ENCODE measurements around the gene SYPL2. TPM values are rescaled to one million over a fixed set of nuclear protein-coding genes. Genes with fewer than 3 reads are reported as not detected.

SYPL2 gene
- total RNA-seq, 1 donor from 2014 or later: 1.1 TPM

DNA sequence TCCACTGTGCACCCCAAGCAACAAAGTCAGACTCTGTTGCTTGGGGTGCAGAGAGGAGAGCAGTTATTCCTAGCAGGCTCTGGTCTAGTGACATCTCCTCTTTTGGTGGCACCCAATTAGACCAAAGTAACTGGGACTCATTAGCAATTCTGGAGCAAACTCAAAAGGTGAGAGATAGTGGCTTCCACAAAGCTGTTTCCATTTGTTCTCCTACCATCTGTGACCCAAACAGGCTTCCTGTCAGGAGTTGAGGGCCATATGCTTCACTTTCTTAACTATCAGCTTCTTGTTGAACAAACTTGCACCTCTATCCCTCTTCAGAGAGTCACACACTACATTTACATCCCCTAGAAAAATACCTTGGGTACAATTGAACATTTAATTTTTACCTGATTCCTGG lies 15.9 kb downstream of the SYPL2 start:
- Mint-ChIP-seq H3K9me3 (ENCODE audit: low read depth) (no peaks in the 10 kb centered on the region), H3K27me3 (peaks cover 32% of the 10 kb centered on the region), H3K36me3 (ENCODE audit: insufficient read depth) (no peaks in the 10 kb centered on the region), H3K4me3 (ENCODE audit: low read depth) (no peak overlapping the region), H3K27ac (no peak overlapping the region), H3K4me1 (ENCODE audit: low read depth) (peaks cover 15% of the 10 kb centered on the region)
- DNase-seq (ENCODE audit: low spot score, unreplicated experiment): no peak
- TF ChIP-seq, protein P1, sequence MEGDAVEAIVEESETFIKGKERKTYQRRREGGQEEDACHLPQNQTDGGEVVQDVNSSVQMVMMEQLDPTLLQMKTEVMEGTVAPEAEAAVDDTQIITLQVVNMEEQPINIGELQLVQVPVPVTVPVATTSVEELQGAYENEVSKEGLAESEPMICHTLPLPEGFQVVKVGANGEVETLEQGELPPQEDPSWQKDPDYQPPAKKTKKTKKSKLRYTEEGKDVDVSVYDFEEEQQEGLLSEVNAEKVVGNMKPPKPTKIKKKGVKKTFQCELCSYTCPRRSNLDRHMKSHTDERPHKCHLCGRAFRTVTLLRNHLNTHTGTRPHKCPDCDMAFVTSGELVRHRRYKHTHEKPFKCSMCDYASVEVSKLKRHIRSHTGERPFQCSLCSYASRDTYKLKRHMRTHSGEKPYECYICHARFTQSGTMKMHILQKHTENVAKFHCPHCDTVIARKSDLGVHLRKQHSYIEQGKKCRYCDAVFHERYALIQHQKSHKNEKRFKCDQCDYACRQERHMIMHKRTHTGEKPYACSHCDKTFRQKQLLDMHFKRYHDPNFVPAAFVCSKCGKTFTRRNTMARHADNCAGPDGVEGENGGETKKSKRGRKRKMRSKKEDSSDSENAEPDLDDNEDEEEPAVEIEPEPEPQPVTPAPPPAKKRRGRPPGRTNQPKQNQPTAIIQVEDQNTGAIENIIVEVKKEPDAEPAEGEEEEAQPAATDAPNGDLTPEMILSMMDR (IDR thresholded peaks at IDR 0.05; ENCODE audit: unreplicated experiment): no peak

DNA sequence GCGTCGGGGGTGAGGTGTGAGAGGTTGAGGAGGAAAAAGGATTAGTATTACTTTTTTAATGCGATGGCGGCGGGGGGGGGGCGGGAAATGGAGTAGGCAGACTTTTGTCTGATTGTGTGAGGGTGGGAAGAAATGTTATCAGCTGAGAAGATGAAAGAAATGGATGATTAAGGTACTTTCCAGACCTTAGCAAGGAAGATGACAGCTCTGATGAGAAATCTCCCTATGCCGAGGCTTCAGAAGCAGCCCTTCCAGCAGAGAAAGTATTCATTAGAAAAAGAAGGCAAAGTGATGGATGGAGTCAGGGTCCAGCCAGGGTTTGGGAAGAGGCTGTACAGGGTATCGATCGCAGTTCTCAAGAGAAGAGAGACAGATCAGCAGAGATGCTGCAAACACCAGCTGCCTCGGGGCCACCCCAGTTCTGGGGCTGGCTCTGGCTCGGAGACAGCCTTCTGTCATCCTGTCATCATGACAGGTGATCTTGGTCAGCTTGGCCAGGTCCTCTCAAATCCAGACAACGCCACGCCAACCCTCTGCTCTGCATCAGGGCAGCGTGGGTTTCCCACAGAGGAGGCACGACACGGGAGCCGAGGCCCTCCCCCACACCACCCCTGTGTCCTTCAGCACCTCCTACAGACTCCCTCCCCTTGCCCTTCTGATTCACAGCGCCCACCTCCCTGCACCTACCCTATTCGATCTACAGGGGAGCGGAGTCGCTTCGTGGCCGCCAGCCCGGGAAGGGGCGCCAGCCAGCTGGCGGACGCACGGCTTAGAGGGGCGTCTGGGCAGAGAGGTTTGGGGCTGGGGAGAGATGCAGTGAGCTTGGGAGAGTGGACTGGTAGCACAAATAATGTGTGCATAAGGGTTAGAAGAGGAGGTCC lies 16.7 kb downstream of the SYPL2 start:
- TF ChIP-seq, protein P1 (IDR thresholded peaks at IDR 0.05; ENCODE audit: unreplicated experiment): peak; percentile 48
- Mint-ChIP-seq H3K36me3 (ENCODE audit: insufficient read depth) (peaks cover 4% of the 10 kb centered on the region), H3K9me3 (ENCODE audit: low read depth) (no peaks in the 10 kb centered on the region), H3K4me3 (ENCODE audit: low read depth) (peak overlapping the region; percentile 95), H3K4me1 (ENCODE audit: low read depth) (peaks cover 15% of the 10 kb centered on the region), H3K27ac (peak overlapping the region; percentile 60), H3K27me3 (peaks cover 32% of the 10 kb centered on the region)
- peak; percentile 50 for DNase-seq (ENCODE audit: low spot score, unreplicated experiment)

DNA sequence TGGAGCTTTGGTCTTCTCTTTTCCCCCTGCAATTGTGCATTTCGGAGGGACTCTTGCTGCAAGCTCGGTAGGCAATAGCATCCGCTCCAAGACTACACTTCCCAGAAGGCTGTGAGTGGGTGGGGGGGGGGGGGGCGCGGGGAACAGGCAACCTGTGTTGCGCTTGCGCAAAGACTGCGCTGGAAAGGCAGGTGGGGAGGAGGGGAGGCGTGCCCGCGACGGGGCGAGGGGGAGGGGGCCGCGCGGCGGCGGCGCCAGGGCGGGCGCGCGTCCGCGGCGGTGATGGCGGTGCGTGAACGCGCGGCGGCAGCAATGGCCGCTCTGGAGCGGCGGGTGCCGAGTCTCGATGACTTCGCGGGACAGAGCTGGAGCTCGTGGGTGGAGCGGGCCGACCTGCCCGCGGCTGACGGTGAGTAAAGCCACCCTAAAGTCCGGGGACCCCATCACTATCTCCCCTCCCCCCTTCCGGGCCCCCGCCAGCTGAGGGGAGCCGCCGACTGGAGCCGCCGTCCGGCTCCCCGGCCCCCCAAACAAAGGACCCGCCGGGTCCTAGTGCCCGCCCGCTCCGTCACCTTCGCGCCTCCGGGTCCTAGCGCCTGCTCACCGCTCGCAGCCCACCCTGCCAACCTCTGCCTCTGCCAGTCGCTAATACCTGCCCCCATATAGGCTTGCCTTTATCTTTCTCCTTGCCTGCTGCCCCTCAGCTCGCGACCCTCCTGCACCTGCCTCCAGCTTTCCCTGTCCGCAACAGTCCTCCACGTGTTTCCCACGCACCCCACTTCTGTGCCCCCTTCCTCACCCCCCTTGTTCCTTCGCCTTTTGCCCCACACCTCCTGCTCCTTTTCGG lies 17.5 kb downstream of the SYPL2 start, which contains the start of gene ATXN7L2:
TSS of gene ATXN7L2 (plus strand) at position 234 of the 847 bp plus-strand sequence. CDS start at position 283, 49 bp downstream.
- Mint-ChIP-seq H3K36me3 (ENCODE audit: insufficient read depth) (peaks cover 6% of the 10 kb centered on the region), H3K27me3 (peaks cover 28% of the 10 kb centered on the region), H3K4me3 (ENCODE audit: low read depth) (peak within 1 kb of the TSS; percentile 95), H3K27ac (peak within 1 kb of the TSS; percentile 92), H3K4me1 (ENCODE audit: low read depth) (peaks cover 15% of the 10 kb centered on the region), H3K9me3 (ENCODE audit: low read depth) (no peaks in the 10 kb centered on the region)
- DNase-seq (ENCODE audit: low spot score, unreplicated experiment): peak; percentile 87
- TF ChIP-seq, protein P1 (IDR thresholded peaks at IDR 0.05; ENCODE audit: unreplicated experiment): no peak

DNA sequence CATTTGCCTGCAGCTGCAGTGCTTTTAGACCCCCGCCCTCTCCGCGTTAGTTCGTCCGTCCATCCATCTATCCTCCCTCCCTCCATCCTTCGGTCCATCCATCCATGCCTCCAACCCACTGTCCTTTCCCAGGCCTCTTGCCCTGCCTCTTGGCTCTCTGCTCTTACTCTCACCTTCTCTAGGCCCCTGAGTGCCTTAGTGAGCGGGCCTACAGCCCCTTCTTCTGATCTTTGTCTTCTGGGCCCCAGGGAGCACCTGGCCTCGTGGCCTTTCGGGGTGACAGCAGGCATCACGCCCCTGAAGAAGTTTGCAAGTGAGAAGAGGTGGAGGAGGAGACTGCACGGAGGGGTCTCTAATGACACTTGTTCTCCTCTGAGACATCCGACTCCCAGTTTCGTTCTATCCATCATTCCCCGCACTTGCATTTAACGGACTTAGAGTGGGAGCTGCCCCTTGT lies 18.2 kb downstream of the SYPL2 start:
- no peak for DNase-seq (ENCODE audit: low spot score, unreplicated experiment)
- Mint-ChIP-seq H3K9me3 (ENCODE audit: low read depth) (no peaks in the 10 kb centered on the region), H3K36me3 (ENCODE audit: insufficient read depth) (peaks cover 6% of the 10 kb centered on the region), H3K4me1 (ENCODE audit: low read depth) (peaks cover 15% of the 10 kb centered on the region), H3K27me3 (peaks cover 22% of the 10 kb centered on the region), H3K4me3 (ENCODE audit: low read depth) (peak overlapping the region; percentile 95), H3K27ac (peak overlapping the region; percentile 92)
- TF ChIP-seq, protein P1 (IDR thresholded peaks at IDR 0.05; ENCODE audit: unreplicated experiment): no peak

DNA sequence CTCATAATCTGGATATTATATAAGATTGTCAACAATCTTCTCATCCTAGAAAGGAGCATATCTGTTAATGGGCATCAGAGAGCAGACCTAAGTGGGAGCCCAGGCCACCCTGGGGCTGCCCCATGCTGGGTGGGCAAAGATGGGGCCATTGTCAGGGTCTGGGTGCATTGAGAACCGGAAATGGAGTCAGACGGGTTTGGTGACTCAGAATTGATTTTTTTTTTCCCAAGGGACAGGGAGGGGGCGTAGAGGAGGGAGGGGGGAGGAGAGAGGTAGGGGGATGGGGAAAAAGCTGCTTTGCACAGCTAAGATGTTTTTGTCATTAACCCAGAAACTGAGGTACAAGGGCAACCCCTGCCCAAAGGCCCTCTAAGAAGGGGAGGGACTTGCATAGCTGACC lies 18.7 kb downstream of the SYPL2 start:
- TF ChIP-seq, protein P1 (IDR thresholded peaks at IDR 0.05; ENCODE audit: unreplicated experiment): no peak
- Mint-ChIP-seq H3K9me3 (ENCODE audit: low read depth) (no peaks in the 10 kb centered on the region), H3K27me3 (peaks cover 18% of the 10 kb centered on the region), H3K4me1 (ENCODE audit: low read depth) (peaks cover 15% of the 10 kb centered on the region), H3K4me3 (ENCODE audit: low read depth) (peak overlapping the region; percentile 95), H3K36me3 (ENCODE audit: insufficient read depth) (peaks cover 6% of the 10 kb centered on the region), H3K27ac (peak overlapping the region; percentile 92)
- DNase-seq (ENCODE audit: low spot score, unreplicated experiment): no peak

Measured in progenitor cell of endocrine pancreas (in vitro differentiated cells).